ENCODE measurements around the gene KLHL10.

The KLHL10 gene

DNA sequence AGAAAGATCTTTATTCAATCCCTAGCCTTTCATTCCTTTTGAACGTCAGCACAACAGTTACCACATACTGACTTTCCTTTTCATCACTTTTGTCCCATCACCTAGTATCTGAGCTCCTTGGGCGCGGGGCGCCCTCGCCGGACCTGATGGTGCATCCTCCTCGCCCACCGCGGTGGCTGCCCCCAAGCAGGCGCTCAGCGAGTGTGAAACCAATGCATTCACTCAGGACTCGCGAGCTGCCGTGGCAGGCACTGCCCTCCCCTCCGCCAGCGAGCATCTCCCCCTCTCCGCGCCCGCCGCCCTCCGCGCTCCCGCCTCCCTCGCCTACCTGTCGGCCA is 26.8 kb downstream of the KLHL10 start:
- DNase-seq = no peak
- no peaks in the 10 kb centered on the region for H3K9me3 ChIP-seq (ENCODE audit: severe bottlenecking)
- H3K36me3 ChIP-seq = peaks cover 36% of the 10 kb centered on the region
- H3K4me3 ChIP-seq (ENCODE audit: low read depth, low read length) = peak overlapping the region; percentile 95
- no peaks in the 10 kb centered on the region for H3K27me3 ChIP-seq (ENCODE audit: insufficient read depth, low read depth, severe bottlenecking)
- H3K27ac ChIP-seq = peak overlapping the region; percentile 91
- TF ChIP-seq, protein P1, sequence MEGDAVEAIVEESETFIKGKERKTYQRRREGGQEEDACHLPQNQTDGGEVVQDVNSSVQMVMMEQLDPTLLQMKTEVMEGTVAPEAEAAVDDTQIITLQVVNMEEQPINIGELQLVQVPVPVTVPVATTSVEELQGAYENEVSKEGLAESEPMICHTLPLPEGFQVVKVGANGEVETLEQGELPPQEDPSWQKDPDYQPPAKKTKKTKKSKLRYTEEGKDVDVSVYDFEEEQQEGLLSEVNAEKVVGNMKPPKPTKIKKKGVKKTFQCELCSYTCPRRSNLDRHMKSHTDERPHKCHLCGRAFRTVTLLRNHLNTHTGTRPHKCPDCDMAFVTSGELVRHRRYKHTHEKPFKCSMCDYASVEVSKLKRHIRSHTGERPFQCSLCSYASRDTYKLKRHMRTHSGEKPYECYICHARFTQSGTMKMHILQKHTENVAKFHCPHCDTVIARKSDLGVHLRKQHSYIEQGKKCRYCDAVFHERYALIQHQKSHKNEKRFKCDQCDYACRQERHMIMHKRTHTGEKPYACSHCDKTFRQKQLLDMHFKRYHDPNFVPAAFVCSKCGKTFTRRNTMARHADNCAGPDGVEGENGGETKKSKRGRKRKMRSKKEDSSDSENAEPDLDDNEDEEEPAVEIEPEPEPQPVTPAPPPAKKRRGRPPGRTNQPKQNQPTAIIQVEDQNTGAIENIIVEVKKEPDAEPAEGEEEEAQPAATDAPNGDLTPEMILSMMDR (IDR thresholded peaks at IDR 0.05; ENCODE audit: low read depth, low read length) = no peak

DNA sequence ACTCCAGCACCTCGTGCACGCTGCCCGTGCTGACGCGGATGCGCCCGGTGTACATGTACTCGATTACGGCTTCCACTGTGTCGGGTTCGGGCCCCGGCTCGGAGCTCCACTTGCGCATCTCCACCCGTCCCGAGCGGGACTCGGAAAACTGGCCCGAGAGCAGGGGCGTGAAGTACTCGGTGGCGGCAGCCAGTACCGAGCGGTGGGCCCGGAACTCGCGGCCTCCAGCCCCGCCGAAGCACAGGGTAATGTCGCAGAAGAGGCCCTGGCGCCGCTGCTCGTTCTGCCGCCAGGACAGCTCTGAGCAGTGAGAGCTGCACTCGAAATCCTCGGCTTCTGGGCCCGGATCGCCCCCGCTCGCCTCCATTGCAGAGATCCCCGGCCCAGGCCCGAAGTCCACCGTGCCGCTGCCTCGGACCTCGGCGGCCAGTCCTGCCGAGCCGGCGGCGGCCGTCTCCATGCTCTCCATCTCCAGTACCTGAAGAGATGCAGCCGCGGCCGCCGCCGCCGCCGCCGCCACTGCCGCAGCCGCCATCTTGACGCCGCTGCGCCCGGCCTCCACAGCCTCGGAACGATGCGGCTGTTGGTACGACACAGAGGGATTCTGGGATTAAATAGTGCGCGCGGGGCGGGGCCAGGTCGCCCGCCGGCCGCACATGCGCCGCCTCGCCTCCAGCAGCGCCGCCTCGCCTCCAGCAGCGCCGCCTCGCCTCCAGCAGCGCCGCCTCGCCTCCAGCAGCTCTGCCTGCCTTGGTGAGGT is 27.4 kb downstream of the KLHL10 start, which contains the start of gene KLHL11:
KLHL11 (minus strand) TSS at position 588 of the 760 bp plus-strand sequence; CDS start at position 535, 53 bp downstream.
- H3K27me3 ChIP-seq (ENCODE audit: insufficient read depth, low read depth, severe bottlenecking) = no peaks in the 10 kb centered on the region
- TF ChIP-seq, protein P1 (IDR thresholded peaks at IDR 0.05; ENCODE audit: low read depth, low read length) = no peak; the same call in 1 of the 2 replicates
- H3K4me3 ChIP-seq (ENCODE audit: low read depth, low read length) = peak within 1 kb of the TSS; percentile 95
- DNase-seq = peak; percentile 97
- H3K9me3 ChIP-seq (ENCODE audit: severe bottlenecking) = no peaks in the 10 kb centered on the region
- H3K36me3 ChIP-seq = peaks cover 42% of the 10 kb centered on the region
- peak within 1 kb of the TSS; percentile 91 for H3K27ac ChIP-seq

DNA sequence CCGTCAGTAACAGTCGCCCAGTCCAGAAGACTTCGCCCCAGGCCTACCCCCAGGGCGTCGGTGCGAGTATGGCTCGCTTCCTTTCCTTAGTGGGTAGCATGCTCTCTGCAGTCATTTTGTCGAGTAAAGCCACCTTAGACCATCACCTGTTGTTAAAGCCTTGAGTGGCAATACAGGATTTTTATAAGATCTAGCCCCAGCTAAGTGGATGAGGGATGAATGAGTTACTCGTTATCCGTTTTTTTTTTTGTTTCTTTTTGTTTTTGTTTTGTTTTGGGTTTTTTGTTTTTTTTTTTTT is 27.9 kb downstream of the KLHL10 start:
- Histone ChIP-seq H3K27ac (peak overlapping the region; percentile 91), H3K9me3 (ENCODE audit: severe bottlenecking) (no peaks in the 10 kb centered on the region), H3K36me3 (peaks cover 47% of the 10 kb centered on the region), H3K4me3 (ENCODE audit: low read depth, low read length) (peak overlapping the region; percentile 36), H3K27me3 (ENCODE audit: insufficient read depth, low read depth, severe bottlenecking) (no peaks in the 10 kb centered on the region)
- DNase-seq = no peak
- TF ChIP-seq, protein P1 (IDR thresholded peaks at IDR 0.05; ENCODE audit: low read depth, low read length) = 0 out of 2 replicates have a peak, but pooled peaks have one; percentile 15

DNA sequence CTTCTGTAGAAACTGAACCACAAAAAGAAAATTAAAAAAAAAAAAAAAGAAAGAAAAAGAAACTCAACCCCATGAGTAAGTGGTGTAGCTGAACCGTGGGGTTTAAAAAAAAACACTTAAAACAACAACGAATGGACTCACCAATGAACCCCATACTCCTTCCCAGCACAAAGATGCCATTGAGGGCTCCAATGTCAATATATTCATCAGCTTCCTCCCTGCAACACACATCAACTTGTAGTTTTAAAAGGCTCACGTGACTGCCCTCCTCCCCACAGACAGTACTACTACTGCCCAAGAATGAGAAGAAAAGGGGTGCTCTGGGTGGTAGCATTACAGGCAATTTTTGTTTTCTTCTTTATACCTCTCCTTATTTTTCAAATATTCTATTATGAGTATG is 30.9 kb downstream of the KLHL10 start:
- TF ChIP-seq, protein P1 (IDR thresholded peaks at IDR 0.05; ENCODE audit: low read depth, low read length) = no peak
- H3K36me3 ChIP-seq = peaks cover 77% of the 10 kb centered on the region
- H3K27me3 ChIP-seq (ENCODE audit: insufficient read depth, low read depth, severe bottlenecking) = no peaks in the 10 kb centered on the region
- H3K4me3 ChIP-seq (ENCODE audit: low read depth, low read length) = no peak overlapping the region
- no peaks in the 10 kb centered on the region for H3K9me3 ChIP-seq (ENCODE audit: severe bottlenecking)
- DNase-seq = no peak
- H3K27ac ChIP-seq = no peak overlapping the region

DNA sequence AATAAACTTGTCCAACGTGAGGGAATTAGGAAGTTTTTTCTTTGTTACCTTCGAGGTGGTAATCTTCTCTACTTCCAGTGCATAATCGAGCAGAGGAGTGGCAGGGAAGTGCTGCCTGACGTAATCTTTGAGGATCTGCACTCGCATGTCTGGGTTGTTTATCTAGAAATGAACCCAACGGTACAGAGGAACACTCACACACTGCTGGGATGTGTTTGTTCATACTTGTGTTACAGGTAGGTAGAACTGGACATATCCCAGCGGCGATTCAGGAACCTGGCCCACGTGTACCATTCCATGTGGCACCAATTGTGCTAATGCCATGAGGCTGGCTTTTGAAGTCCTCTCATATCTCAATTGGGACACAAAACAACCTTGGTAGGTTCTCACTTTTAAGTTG is 31.8 kb downstream of the KLHL10 start:
- DNase-seq = no peak
- TF ChIP-seq, protein P1 (IDR thresholded peaks at IDR 0.05; ENCODE audit: low read depth, low read length) = no peak
- Histone ChIP-seq H3K36me3 (peaks cover 86% of the 10 kb centered on the region), H3K27ac (no peak overlapping the region; the same call in 1 of the 2 replicates), H3K27me3 (ENCODE audit: insufficient read depth, low read depth, severe bottlenecking) (no peaks in the 10 kb centered on the region), H3K4me3 (ENCODE audit: low read depth, low read length) (no peak overlapping the region), H3K9me3 (ENCODE audit: severe bottlenecking) (no peaks in the 10 kb centered on the region)

DNA sequence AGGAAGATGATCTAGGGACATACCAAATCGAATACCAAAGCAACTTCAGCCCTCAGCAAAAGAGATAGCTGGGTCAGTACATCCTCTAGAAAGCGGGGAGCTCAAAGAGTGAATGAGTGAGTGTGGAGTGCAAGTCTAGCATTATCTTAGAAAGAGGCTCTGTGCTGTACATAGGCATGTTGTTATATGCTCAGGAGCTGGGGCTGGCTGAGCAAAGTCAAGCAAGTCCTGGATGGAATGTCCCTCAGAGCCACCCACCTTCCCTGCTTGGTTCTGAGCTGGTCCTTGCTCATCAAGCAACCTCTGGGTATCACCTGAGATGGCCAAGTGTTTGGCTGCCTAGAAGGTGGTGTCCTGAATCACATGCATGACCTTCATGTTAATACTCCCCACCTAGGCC is 32.5 kb downstream of the KLHL10 start:
- Histone ChIP-seq H3K27me3 (ENCODE audit: insufficient read depth, low read depth, severe bottlenecking) (no peaks in the 10 kb centered on the region), H3K4me3 (ENCODE audit: low read depth, low read length) (no peak overlapping the region), H3K36me3 (peaks cover 88% of the 10 kb centered on the region), H3K9me3 (ENCODE audit: severe bottlenecking) (no peaks in the 10 kb centered on the region), H3K27ac (no peak overlapping the region)
- no peak for DNase-seq
- TF ChIP-seq, protein P1 (IDR thresholded peaks at IDR 0.05; ENCODE audit: low read depth, low read length) = no peak
